ENCODE data around the gene RGP1. TPM values are rescaled to one million over a fixed set of nuclear protein-coding genes. Genes with fewer than 3 reads are reported as not detected.

The RGP1 gene
- total RNA-seq, 1 donor, result 18.5 TPM

DNA sequence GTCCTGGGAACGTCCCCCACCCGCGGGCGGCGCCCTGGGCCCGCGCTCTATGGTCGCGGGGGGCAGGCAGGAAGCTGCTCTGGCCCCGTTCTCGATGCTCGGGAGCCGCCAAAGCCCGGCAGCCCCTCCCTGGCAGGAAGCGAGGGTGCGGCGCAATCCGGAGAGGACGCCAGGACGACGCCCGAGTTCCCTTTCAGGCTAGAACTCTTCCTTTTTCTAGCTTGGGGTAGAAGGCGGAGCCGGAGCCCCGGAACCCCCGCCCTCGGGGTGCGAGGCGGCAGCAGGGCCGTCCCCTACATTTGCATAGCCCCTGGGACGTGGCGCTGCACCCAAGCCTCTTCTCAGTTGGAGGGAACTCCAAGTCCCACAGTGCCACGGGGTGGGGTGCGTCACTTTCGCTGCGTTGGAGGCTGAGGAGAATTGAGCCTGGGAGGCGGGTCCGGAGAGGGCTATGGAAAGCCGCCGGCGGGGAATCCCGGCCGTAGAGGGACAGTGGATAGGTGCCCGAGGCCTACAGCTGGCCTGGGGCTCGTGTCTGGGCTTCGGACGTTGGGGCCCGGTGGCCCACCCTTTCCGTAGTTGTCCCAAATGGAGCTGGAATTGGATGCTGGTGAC, 16.8 kb upstream of the RGP1 start, which contains the start of the genes CREB3 and TLN1:
Gene CREB3 (plus strand): TSS at position 482 of the 615 bp plus-strand sequence. CDS start 107 bp downstream, at position 589.
Gene TLN1 (minus strand): TSS at position 11 of the 615 bp plus-strand sequence. CDS start 6,501 bp downstream, outside the sequence.
- Histone ChIP-seq H3K9me3 (ENCODE audit: low read depth, low read length) (no peaks in the 10 kb centered on the region), H3K79me2 (ENCODE audit: insufficient read depth, low read length) (peaks cover 71% of the 10 kb centered on the region), H3K4me2 (ENCODE audit: insufficient read depth, low read length) (peak within 1 kb of the TSS; percentile 92), H4K20me1 (ENCODE audit: insufficient read depth, low read length) (peaks cover 30% of the 10 kb centered on the region), H3K36me3 (ENCODE audit: insufficient read depth, low read length) (peaks cover 32% of the 10 kb centered on the region), H3K27me3 (ENCODE audit: insufficient read depth, low read length) (no peaks in the 10 kb centered on the region), H3K4me3 (ENCODE audit: insufficient read depth, low read length) (peak within 1 kb of the TSS; percentile 90), H3K4me1 (ENCODE audit: insufficient read depth, low read length) (peaks cover 58% of the 10 kb centered on the region), H3K27ac (ENCODE audit: low read depth, low read length) (peak within 1 kb of the TSS; percentile 87), H2AFZ (ENCODE audit: low read length) (peak within 1 kb of the TSS; percentile 86)
- DNase-seq (ENCODE audit: insufficient read length, low spot score, missing footprints), result peak; percentile 99
- TF ChIP-seq, protein P1, sequence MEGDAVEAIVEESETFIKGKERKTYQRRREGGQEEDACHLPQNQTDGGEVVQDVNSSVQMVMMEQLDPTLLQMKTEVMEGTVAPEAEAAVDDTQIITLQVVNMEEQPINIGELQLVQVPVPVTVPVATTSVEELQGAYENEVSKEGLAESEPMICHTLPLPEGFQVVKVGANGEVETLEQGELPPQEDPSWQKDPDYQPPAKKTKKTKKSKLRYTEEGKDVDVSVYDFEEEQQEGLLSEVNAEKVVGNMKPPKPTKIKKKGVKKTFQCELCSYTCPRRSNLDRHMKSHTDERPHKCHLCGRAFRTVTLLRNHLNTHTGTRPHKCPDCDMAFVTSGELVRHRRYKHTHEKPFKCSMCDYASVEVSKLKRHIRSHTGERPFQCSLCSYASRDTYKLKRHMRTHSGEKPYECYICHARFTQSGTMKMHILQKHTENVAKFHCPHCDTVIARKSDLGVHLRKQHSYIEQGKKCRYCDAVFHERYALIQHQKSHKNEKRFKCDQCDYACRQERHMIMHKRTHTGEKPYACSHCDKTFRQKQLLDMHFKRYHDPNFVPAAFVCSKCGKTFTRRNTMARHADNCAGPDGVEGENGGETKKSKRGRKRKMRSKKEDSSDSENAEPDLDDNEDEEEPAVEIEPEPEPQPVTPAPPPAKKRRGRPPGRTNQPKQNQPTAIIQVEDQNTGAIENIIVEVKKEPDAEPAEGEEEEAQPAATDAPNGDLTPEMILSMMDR (IDR thresholded peaks at IDR 0.05; ENCODE audit: extremely low read depth, low read depth, low read length), result peak; percentile 7

DNA sequence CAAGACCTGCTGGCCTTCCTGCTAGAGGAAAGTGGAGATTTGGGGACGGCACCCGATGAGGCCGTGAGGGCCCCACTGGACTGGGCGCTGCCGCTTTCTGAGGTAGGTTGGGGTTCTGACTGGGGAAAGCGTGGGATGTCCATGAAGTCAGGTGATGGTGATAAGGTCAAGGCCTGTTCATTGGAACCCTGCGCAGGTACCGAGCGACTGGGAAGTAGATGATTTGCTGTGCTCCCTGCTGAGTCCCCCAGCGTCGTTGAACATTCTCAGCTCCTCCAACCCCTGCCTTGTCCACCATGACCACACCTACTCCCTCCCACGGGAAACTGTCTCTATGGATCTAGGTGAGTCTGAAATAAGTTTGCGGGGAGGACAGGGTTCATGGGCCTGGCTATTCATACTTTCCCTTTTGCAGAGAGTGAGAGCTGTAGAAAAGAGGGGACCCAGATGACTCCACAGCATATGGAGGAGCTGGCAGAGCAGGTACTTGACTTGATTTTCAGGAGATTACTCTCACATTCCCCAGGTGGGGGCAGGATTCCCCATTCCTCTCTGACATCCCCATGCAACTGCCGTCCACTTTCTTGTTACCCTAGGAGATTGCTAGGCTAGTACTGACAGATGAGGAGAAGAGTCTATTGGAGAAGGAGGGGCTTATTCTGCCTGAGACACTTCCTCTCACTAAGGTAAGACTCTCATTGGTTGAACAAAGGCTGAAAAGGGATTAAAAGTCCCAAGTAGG, 16.1 kb upstream of the RGP1 start:
- peaks cover 39% of the 10 kb centered on the region for H3K36me3 ChIP-seq (ENCODE audit: insufficient read depth, low read length)
- H3K4me1 ChIP-seq (ENCODE audit: insufficient read depth, low read length), result peaks cover 51% of the 10 kb centered on the region
- no peaks in the 10 kb centered on the region for H3K27me3 ChIP-seq (ENCODE audit: insufficient read depth, low read length)
- peak overlapping the region; percentile 90 for H3K4me3 ChIP-seq (ENCODE audit: insufficient read depth, low read length)
- peak overlapping the region; percentile 91 for H3K4me2 ChIP-seq (ENCODE audit: insufficient read depth, low read length)
- peaks cover 32% of the 10 kb centered on the region for H4K20me1 ChIP-seq (ENCODE audit: insufficient read depth, low read length)
- H3K79me2 ChIP-seq (ENCODE audit: insufficient read depth, low read length), result peaks cover 65% of the 10 kb centered on the region
- peak overlapping the region; percentile 87 for H3K27ac ChIP-seq (ENCODE audit: low read depth, low read length)
- DNase-seq (ENCODE audit: insufficient read length, low spot score, missing footprints), result peak; percentile 96
- TF ChIP-seq, protein P1 (IDR thresholded peaks at IDR 0.05; ENCODE audit: extremely low read depth, low read depth, low read length), result peak; percentile 15
- no peaks in the 10 kb centered on the region for H3K9me3 ChIP-seq (ENCODE audit: low read depth, low read length)
- peak overlapping the region; percentile 86 for H2AFZ ChIP-seq (ENCODE audit: low read length)

DNA sequence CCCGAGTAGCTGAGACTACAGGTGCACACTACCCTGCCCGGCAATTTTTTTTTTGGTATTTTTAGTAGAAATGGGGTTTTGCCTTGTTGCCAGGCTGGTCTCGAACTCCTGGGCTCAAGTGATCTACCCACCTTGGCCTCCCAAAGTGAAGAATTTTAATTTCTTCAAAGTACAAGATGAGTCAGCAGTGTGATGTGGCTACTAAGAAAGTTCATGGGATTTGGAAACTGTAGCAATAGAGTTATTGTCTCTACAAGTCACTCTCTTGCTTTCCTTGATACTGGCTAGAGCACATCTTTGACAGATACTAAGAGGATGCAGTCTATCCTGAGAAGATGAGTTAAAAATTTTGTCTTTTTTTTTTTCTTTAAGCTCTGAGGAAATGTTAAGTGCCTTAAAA, 15.0 kb upstream of the RGP1 start:
- Histone ChIP-seq H3K4me3 (ENCODE audit: insufficient read depth, low read length) (no peak overlapping the region), H3K9me3 (ENCODE audit: low read depth, low read length) (no peaks in the 10 kb centered on the region), H3K79me2 (ENCODE audit: insufficient read depth, low read length) (peaks cover 59% of the 10 kb centered on the region), H3K27ac (ENCODE audit: low read depth, low read length) (peak overlapping the region; percentile 87), H3K4me2 (ENCODE audit: insufficient read depth, low read length) (peak overlapping the region; percentile 91), H2AFZ (ENCODE audit: low read length) (no peak overlapping the region), H3K27me3 (ENCODE audit: insufficient read depth, low read length) (no peaks in the 10 kb centered on the region), H4K20me1 (ENCODE audit: insufficient read depth, low read length) (peaks cover 28% of the 10 kb centered on the region), H3K4me1 (ENCODE audit: insufficient read depth, low read length) (peaks cover 40% of the 10 kb centered on the region), H3K36me3 (ENCODE audit: insufficient read depth, low read length) (peaks cover 50% of the 10 kb centered on the region)
- TF ChIP-seq, protein P1 (IDR thresholded peaks at IDR 0.05; ENCODE audit: extremely low read depth, low read depth, low read length), result no peak
- DNase-seq (ENCODE audit: insufficient read length, low spot score, missing footprints), result no peak

DNA sequence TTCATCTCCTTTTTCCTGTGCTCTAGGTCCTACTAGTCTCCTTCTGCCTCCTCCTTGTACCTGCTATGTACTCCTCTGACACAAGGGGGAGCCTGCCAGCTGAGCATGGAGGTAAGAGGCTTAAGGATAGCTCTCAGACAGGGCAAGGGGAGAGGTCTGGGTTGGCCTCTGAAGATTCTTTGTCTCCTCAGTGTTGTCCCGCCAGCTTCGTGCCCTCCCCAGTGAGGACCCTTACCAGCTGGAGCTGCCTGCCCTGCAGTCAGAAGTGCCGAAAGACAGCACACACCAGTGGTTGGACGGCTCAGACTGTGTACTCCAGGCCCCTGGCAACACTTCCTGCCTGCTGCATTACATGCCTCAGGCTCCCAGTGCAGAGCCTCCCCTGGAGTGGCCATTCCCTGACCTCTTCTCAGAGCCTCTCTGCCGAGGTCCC, 12.9 kb upstream of the RGP1 start:
- H3K9me3 ChIP-seq (ENCODE audit: low read depth, low read length), result no peaks in the 10 kb centered on the region
- H3K36me3 ChIP-seq (ENCODE audit: insufficient read depth, low read length), result peaks cover 64% of the 10 kb centered on the region
- no peak overlapping the region for H3K4me3 ChIP-seq (ENCODE audit: insufficient read depth, low read length)
- H3K4me1 ChIP-seq (ENCODE audit: insufficient read depth, low read length), result peaks cover 20% of the 10 kb centered on the region
- no peaks in the 10 kb centered on the region for H3K27me3 ChIP-seq (ENCODE audit: insufficient read depth, low read length)
- no peak overlapping the region for H3K4me2 ChIP-seq (ENCODE audit: insufficient read depth, low read length)
- DNase-seq (ENCODE audit: insufficient read length, low spot score, missing footprints), result peak; percentile 96
- H3K79me2 ChIP-seq (ENCODE audit: insufficient read depth, low read length), result peaks cover 38% of the 10 kb centered on the region
- no peak overlapping the region for H3K27ac ChIP-seq (ENCODE audit: low read depth, low read length)
- TF ChIP-seq, protein P1 (IDR thresholded peaks at IDR 0.05; ENCODE audit: extremely low read depth, low read depth, low read length), result peak; percentile 91
- H4K20me1 ChIP-seq (ENCODE audit: insufficient read depth, low read length), result peaks cover 21% of the 10 kb centered on the region
- no peak overlapping the region for H2AFZ ChIP-seq (ENCODE audit: low read length)
